Activated CD4-positive, alpha-beta T cell treated with anti-CD3 and anti-CD28 coated beads for 48 hours (primary cell): ENCODE measurements around the gene HMX2.
A peak's percentile ranks its signal among the peaks of the same experiment; 100 is the strongest.

Experiments used
- DNase-seq: peaks from one replicate; pipeline ENCODE4 v3.0.0-alpha.2; 2020

HMX2 gene

DNA sequence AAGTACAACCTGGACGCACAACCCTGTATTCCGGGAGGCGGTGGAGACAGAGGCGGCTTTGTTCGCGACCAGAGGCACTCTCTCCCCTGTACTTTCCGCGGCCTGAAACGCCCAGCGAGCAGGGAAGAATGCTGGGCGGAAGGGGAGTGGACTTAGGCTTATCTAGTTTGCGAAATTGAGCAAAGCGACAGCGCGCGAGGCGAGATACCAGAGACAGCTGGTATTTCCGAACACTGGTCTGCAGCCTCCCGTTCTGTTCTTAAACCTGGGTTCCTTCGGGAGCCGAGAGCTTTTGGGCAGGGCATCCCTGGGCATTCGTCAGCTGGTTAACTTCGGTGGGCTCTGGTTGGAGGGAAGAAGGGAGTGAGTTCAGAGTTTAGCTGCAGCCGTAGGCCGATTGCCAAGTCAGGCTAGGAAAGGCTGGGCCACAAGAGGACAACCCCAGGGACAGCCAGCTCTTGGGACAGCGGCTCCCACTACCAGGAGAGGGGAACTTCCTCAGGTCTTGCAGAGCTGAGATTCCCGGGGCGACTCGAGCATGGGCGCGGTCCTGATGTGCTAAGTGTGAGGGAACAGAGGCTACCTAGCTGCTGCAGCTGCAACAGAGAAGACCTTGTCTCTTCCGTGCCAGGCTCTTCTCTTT is 8.3 kb upstream of the HMX2 start:
- DNase-seq: no peak

DNA sequence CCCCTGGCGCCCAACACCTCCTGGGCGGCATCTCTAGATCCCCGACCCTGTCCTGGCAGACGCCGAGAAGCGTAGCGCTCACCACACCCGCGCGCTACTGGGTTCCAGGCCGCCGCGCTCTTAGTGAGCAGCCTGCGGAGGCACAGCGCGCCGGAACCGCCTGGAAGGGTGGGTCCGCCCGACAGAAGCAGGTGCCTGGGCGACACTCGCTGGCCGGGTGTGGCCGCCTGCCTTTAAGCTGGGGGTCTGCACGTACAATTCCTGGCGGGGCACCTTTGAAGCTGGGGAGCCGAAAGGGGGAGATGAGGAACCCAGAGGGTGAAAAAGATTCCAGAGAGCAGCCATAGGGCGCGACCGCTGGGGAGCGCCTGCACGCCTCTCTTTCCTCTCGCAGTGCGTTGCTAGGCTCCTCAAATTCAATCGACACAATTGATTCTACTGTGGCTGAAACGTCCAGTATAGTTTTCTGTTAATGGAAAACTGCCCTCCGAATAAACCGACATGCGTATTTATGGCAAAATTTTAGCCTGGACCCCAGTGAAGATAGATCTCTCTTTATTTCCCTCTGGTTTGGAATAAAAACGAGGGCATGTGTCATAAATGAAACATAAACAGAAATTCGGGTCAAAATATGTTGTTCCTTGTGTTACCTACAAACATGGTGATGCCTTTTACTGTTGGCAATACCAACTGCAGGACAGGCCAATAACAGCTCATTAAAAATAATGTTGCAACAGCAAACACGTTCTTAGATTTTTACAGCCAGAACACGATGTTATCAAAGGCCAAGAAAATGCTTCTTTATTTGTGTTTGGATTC is 7.6 kb upstream of the HMX2 start:
- DNase-seq: peak; percentile 50

DNA sequence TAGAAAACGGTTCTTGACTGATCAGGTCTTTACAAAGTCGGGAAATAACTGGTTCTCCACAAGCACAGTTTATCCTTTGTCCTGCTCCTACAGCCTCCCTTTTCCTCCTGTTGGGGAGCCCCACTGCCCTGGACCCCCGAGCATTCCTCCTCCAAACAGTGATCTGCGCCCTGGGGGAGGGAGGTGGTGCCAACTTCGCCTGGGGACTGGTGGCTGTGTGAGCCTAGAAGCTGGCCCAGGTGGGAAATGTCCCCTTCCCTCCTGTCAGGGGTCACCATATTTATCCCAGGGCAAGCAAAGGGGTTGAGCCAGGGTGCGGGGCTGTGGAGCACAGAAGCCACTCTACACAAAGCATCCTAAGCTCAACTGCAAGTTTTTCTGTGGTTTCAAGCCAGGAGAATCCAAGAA is 6.9 kb upstream of the HMX2 start:
- DNase-seq: no peak

DNA sequence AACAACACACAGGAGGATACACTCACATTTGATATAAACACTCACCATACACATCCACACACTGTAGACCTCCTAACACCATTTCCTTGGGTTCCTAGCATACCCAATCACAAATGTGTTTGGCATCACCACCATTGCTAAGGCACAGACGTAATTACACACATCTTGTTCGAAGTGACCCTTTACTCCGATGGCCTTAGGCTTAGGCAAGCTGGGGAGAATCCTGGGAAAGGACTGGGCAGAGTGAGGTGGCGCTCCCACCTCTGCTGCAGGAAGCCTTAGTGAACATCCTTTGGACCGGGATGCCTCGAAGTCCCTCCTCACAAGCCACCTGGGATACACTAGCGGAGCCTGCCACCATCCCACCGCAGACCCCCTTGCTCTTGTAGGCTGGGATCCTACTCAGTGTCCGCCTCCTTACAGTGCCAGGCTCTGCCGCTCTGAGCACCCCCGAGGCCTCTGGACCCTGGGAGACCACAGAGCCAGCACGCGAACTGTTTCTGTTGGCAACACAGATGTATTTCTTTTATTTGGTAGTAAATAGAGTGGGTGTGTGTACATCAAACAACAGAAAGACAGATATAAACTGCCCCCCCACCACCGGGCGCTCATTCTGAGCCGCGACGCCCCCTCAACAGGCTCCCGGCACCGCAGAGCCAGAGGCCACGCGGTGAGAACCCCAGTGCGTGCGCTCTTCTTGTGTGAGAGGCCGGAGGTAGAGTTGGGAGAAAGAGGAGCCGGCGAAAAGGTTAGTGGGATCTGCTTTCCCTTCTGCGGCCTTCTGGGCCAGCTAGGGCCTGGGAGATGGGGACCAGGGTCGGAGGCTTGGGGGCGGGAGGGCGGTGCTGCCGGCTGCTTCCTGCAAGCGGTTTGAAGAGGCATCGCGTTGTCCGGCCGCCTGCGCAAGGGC is 5.9 kb upstream of the HMX2 start:
- no peak for DNase-seq

DNA sequence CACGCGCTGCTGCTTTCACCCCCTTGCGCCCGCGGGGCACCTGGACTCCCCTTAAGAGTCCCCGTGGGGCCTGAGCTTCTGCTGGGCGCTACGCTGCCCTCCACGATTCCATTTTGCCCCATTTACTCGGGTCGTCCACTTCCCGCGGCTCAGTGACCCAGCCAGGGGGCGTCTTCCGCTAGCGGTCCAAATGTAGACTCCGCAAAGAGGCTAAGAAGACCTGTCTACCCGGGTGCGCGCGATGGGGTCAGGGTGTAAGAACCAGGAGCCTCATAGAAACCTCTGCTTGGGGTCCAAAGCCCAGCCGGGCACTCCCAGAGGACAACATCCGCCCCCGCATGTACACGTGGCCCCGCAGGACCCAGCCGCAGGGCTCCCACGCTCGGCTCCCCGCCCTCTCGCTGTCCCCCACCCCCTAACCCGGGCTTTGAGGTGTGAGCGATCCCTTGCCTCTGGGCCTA is 5.2 kb upstream of the HMX2 start:
- no peak for DNase-seq

DNA sequence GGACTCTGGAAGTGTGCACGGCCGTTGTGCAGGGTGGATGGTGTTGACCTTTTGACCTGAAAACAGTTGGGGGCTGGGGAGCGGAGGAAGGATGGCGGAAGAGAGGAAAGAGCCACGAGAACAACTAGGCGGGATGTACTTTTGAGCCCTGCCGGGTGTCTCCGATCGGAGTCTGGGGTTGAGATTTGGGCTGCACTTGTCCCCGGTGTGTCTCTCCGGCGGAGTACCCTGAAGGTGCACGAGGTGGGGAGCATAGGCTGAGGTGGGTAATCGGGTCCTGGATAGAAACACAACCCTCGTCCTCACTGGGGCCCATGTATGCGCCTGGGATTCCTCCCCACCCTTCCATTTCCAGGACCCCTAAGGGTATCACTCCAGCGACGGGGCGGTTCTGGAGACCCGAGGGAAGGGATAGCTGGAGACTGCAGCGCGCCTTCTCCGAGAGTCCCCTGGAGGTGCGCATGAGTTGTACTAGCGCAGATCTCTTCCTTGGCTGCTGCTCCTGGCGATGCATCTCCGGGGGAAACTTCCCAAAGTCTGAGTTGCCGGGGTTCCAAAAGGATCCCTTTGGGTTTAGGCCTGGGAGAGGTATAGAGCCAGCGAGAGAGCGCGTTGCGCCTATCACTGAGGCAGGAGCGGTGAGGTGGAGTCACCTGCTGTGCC is 4.6 kb upstream of the HMX2 start:
- no peak for DNase-seq

DNA sequence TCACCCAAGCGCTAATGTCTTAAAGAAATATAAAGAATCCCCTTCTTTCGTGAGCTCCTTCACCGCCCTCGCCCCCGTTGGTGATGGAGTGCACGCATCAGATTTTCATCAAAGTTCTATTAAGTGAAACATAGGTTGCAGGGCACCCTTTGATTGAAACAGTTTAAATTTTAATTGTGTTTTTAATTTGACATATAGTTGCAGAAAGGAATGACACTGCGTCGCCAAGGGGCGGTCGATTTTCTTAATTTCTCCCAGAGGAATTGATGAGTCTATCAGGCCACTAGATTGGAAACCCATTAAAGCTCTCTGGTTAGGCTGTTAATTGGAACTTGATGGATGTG is 4.1 kb upstream of the HMX2 start:
- no peak for DNase-seq

DNA sequence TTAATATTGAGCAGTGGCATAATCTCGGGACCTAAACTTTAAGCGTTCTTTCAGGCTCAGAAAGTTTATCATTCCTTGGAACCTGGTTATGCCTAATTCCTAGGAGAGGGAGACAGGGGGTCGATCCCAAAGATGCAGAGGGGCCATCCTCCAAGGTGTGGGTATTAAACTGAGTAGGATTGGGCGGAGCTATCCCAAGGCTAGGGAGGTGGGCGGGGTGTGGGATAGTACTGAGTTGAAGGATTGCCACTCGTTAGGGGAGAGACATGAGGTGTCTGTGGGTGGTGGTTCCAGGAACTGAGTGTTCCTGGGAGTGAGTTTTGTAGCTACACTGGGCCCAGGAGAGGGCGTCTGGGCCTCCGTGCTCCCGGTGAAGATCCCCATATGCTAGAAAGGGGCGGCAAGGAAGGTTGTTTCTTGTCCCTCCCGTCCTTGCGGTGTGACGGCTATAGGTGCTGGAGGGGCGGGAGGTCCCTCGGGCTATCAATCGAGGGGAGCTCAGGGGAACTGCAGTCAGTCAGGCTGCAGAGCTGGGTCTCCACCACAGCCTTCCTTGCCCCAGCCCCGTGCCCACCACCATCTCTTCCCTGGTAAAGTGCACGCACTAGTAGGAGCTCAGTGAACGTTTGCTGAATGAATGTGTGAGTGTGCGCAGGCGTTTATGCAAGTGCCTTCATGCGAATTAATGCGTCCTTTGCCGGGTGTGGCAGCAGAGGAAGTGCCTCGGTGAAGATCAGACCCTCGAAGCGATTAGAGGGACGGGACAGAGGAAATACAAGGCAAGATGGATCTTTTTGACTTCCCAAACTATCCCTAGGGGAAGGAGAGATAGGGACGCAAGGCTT is 3.0 kb upstream of the HMX2 start:
- peak; percentile 30 for DNase-seq

DNA sequence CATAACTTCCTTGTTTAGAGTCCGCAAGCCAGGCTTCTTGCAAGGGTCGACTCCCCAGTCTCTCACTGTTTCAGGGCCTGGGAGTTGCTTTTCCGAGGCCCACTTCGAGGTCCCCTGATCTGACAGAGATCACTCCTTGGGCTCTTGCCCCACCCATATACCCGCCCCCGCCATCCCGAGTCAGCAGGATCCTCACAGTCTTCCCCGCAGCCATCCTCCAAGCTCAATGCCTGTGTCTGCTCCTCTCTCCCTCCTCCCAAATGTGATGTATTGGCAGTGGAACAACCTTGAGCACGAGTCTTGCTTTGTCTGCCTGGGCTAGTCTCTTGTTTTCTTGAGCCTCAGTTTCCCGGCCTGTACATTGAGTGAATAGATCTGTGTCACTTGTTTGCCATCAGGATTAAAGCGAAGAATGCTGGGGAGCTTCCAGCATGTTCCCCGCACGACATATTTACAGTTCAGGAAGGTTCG is 2.4 kb upstream of the HMX2 start:
- DNase-seq: no peak

DNA sequence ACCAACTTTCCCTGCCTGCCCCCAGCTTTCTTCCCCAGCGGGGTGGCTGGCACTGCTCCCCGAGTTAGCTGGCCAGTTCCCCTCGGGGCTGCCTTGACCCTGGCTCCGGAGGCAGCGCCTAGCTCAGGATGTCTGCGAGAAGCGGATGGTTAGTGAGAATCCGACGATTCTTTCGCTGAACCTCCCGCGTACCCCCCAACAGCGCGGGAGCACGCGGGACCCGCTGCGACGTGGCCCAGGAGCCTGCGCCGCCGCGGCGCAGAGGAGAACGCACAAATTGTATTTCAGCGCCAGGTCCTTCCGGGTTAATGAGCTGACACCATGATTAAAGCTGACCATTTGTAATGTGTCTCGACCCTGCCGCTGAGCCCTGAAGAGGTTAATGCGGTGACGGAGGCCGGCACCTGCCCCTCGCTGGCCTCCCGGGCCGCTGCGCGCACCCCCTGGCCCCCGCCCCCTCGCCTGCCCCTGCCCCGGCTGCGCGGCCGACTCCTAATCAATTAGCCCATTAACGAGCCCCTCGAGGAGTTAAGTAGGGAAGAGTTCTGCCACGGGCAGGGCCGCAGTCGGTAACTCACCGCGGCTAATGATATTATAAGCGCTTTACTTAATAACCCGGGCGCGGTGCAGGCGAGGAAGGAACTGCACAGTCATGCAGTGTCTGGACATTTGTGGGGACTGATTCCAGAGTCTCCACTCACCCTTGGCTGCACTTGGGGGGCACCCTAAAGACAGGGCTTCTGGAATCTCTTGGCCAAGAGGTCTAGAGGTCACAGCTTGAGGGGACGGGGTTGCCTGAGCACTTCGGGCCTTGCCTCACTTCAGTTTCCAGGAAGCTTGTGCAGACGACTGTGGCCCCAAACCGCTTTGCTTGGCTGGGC is 1.7 kb upstream of the HMX2 start:
- no peak for DNase-seq

DNA sequence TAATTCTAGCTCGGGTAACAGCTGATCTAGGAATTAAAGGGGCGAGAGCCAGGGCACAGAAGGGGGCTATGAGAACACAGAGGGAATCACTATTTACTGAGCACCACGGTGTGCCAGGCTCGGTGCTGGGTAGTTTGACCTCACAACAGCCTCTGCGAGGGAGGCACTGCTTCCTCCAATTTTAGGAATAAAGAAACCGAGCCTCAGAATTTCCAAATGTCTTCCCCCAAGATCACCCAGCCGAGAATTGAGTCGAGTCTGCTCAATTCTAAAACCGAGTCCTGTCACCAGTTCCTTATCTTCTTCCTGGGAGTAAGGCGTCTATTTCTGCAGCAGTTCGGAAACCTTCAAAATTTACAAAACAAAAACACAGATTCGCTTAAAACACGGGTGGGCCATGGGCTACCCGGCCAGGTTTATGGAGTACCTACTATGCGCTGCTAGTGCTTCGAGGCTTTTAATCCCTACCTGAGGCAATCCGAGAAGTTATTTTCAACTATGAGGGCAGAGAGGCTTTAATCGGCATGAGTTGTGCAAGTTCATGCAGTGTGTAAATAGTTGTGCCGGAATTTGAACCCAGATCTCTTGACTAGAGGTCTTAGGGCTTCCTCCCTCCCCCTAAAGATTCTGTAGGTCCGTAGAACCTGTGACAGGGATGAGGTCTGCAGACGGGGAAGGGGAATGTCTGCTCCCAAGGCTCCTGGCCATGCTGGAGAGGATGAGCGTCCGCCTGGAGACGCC is 872 bp upstream of the HMX2 start:
- DNase-seq: no peak

DNA sequence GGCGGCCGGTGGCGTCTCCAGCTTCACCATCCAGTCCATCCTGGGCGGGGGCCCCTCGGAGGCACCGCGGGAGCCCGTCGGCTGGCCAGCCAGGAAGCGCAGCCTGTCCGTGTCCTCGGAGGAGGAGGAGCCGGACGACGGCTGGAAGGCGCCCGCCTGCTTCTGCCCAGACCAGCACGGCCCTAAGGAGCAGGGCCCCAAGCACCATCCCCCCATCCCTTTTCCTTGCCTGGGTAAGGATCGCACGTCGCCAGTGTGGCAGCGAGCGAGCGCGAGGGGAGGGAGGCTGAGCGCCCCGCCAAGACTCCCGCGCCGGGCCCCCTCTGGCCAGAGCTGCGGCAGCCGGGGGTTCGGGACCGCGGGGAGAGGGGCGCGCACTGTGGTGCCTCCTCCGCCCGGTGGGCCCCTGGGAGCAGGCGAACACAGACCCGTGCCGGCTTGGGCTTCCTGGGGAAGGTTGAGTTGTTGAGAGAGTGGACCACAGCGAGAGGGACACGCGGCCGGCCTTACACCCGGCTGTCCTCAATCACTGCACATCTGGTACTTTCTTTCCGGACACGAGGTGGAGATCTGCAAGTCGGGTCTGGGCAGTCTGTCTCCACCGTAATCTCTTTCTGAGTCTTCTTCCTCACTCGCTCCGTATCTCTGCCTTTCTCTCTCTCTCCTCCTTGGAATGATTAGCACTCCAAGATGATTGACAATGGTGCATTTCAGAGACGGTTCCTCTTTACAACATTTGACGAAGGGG is 652 bp downstream of the HMX2 start:
- DNase-seq: no peak

DNA sequence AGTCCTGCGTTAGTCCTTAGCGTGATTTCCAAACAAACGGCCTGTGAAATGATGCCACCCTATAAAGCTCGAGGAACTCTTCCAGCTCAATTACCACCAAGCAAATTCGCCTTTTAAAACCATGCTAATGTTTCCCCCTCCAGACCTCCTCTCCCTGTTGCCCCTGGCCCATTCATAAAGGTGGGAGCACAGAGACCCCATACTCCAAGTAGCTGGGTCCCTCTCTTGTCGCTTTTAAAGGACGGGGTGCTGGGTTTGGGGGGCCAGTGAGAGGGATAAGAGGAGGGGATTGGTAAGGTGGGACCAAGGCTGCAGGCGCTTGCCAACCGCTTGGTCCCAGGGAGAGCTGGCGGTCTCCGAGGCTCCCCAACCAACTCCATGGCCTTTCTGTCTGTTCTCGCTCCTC is 1.2 kb downstream of the HMX2 start:
- DNase-seq: no peak

DNA sequence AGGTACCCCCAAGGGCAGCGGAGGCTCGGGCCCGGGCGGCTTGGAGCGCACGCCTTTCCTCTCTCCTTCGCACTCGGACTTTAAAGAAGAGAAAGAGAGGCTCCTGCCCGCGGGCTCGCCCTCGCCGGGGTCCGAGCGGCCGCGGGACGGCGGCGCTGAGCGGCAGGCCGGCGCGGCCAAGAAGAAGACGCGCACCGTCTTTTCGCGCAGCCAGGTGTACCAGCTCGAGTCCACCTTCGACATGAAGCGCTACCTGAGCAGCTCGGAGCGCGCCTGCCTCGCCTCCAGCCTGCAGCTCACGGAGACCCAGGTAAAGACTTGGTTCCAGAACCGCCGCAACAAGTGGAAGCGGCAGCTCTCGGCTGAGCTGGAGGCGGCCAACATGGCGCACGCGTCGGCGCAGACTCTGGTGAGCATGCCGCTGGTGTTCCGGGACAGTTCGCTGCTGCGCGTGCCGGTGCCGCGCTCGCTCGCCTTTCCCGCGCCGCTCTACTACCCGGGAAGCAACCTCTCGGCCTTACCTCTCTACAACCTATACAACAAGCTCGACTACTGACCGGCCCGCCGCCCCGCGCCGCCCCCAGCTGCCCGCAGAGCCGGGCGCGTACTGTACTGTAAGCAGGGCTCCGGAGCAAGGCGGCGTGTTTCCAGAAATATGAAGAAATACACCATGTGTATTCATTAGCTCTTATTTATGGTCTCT is 1.8 kb downstream of the HMX2 start:
- DNase-seq: peak; percentile 69

DNA sequence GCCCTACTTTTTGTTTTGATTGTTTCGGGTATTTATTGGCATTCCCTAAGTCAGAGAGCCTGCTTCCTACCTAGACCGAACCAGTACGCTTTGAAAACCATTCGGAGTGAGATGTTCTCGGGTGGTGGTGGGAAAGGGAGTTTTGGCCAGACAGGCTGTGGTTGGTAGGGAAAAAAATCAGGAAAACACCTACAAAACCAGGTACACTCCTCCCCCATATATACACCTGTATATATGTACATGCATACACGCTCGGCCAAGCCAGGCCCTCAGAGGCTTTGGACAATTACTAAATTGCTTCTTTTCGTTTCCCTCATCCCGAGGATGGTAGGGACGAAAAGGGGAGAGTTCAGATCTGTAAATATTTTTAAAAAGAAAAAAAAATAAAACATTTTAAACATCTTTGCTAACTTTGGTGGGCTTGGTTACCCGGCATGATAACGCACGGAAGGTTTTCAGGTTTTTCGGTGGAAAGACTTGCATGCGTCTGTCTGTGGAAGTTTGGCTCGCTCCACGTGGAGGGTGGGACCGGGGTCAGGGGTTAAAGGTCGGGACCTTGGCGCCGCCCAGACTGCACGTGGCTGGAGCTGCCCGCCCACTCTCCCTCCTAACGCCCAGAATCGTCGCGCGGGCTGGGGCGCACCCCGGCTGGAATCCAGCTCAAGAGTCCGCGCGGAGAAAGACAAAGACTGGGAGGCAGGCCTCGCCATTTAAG is 2.5 kb downstream of the HMX2 start:
- DNase-seq: peak; percentile 54

DNA sequence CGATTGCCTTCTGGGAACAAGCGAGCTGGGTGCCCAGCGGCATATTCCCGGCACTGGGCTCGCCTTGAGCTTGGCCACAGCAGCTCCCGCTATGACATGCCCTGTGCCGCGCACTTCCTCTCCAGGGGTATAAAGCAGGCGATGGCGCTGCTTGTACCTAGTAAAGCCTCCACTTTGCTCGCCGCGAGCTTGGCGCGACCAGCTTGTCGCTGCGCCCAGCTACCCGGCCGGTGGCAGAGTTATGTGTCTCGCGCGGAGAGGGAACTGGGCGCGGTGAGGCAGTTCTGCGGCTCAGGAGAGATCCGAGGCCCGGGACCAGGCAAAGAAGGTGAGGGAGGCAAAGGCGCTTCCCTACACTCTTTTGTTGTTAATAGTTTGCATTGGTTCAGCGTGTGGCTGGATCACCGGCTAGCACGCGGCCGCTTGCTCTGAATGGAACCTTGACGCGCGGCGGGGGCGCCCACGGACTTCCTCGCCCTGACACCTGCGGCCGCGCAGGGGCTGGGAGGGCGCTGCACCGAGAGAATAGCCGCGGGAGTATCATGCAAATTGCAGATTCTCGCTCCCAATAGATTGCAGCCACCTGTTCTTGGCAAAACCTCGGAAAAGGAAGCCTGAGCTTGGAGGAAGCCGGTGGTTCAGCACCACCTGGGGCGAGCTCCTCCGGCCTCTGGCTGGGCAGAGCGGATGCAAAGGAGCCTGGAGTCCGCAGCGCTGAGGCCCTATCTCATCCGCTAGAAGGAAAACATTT is 3.2 kb downstream of the HMX2 start:
- DNase-seq: peak; percentile 56

DNA sequence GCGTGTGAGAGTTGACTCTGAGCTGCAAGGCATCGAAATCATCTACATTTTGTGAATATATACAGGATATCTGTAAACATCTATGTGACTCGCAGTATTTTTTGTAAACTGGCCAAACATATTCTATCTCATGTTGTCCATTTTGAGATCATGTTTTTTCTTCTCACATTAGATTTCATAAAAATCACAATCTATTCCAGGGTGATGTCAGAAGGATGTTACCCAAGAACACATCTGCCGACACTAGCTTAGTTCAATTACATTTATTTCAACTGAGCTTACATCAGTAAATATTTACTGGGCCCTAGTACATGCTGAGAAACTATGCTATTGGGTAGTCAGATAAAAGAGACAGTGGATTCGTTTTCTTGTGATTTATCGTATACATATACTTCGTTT is 3.8 kb downstream of the HMX2 start:
- no peak for DNase-seq
